Measurements from ENCODE around the gene SCPEP1. TPM values are rescaled to one million over a fixed set of nuclear protein-coding genes. Genes with fewer than 3 reads are reported as not detected.

Gene SCPEP1
- polyA plus RNA-seq, 1 of the 3 experiments (the other 2 are of a cell fraction) = 99.6 TPM

DNA sequence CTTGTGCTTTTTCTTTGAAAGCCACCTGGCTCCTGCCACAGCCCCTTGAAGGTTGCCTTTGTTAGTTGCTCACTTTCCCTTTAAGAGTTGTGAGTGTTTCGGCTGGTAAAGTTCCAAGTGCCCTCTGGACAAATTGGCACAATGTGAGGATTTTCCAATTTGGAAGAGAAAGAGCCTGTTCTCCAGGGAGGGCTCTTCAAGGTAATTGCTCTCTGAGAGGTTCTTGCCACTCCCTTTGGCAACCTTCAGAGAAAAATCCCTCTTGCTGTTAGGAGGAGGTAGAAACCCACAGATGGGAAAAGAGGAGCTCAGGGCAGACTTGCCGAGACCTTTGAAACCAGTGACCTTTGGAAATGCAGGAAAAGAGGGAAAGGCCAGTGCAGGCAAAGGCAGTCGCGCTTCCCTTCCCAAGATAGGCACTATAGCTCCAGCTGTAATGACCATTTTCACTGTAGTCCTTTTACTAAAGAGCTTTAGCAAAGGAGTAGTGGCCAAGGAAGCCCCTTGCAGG lies 58.1 kb downstream of the SCPEP1 start:
- Histone ChIP-seq H4K20me1 (ENCODE audit: insufficient read depth) (no peaks in the 10 kb centered on the region), H2AFZ (ENCODE audit: low read depth) (no peak overlapping the region), H3K9me3 (no peaks in the 10 kb centered on the region), H3F3A (replicated peaks; ENCODE audit: insufficient read depth) (no peaks in the 10 kb centered on the region), H3K27me3 (ENCODE audit: insufficient read depth) (peaks cover 5% of the 10 kb centered on the region), H3K4me2 (no peak overlapping the region), H3K9ac (no peak overlapping the region), H3K36me3 (replicated peaks in 1 of 2; ENCODE audit: control insufficient read depth in 1 of 2, insufficient read depth in 2 of 2, low read length in 1 of 2) (no peaks in the 10 kb centered on the region), H3K79me2 (ENCODE audit: insufficient read depth) (no peaks in the 10 kb centered on the region), H3K27ac (ENCODE audit: low read depth in 2 of 2, low read length in 1 of 2) (no peak overlapping the region), H3K9me2 (no peaks in the 10 kb centered on the region), H3K4me1 (ENCODE audit: control insufficient read depth in 1 of 2, insufficient read depth in 2 of 2, low read depth in 1 of 2, low read length in 1 of 2) (no peaks in the 10 kb centered on the region), H3K4me3 (ENCODE audit: low read depth in 2 of 2, low read length in 1 of 2) (no peak overlapping the region)
- ChIA-PET CTCF (interaction anchor here (1.4 to 2.6 kb wide), 3 partner anchors 9 to 71 kb away, joined by 4 to 9 read pairs (median 7); no protein-coding TSS in a partner anchor), POLR2A (no interaction called here)
- 59% methylated on average over 4 of the region's 4 CpGs for WGBS (ENCODE audit: low lambda C conversion rate)
- no peak for DNase-seq
- TF ChIP-seq RFX5 (IDR thresholded peaks at IDR 0.05; ENCODE audit: low read length) (no peak), SMC3 (IDR thresholded peaks at IDR 0.05; ENCODE audit: low read depth, low read length) (no peak), SIN3A (IDR thresholded peaks at IDR 0.05; ENCODE audit: borderline replicate concordance, low read depth, low read length) (no peak), NRF1 (IDR thresholded peaks at IDR 0.05; ENCODE audit: low read depth, low read length) (no peak), TCF12 (IDR thresholded peaks at IDR 0.05) (no peak), ELF1 (IDR thresholded peaks at IDR 0.05) (no peak), GABPA (IDR thresholded peaks at IDR 0.05; ENCODE audit: low read depth) (no peak), GATA2 (CRISPR knock-in tag; IDR thresholded peaks at IDR 0.05) (no peak), FOXJ3 (CRISPR knock-in tag; IDR thresholded peaks at IDR 0.05) (no peak), NFIC (IDR thresholded peaks at IDR 0.05; ENCODE audit: borderline replicate concordance) (no peak), RCOR1 (IDR thresholded peaks at IDR 0.05; ENCODE audit: low read length) (no peak), TEAD4 (IDR thresholded peaks at IDR 0.05; ENCODE audit: borderline replicate concordance, insufficient read depth) (no peak), TAF1 (IDR thresholded peaks at IDR 0.05; ENCODE audit: borderline replicate concordance, low read depth, low read length) (no peak), MXI1 (IDR thresholded peaks at IDR 0.05; ENCODE audit: low read depth, low read length) (no peak), EZH2phosphoT487 (IDR thresholded peaks at IDR 0.05; ENCODE audit: borderline replicate concordance, low read depth) (no peak)
- TF ChIP-seq, protein P1, sequence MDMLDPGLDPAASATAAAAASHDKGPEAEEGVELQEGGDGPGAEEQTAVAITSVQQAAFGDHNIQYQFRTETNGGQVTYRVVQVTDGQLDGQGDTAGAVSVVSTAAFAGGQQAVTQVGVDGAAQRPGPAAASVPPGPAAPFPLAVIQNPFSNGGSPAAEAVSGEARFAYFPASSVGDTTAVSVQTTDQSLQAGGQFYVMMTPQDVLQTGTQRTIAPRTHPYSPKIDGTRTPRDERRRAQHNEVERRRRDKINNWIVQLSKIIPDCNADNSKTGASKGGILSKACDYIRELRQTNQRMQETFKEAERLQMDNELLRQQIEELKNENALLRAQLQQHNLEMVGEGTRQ (IDR thresholded peaks at IDR 0.05; ENCODE audit: borderline replicate concordance, low read depth, low read length) = no peak
- TF ChIP-seq, protein P2, sequence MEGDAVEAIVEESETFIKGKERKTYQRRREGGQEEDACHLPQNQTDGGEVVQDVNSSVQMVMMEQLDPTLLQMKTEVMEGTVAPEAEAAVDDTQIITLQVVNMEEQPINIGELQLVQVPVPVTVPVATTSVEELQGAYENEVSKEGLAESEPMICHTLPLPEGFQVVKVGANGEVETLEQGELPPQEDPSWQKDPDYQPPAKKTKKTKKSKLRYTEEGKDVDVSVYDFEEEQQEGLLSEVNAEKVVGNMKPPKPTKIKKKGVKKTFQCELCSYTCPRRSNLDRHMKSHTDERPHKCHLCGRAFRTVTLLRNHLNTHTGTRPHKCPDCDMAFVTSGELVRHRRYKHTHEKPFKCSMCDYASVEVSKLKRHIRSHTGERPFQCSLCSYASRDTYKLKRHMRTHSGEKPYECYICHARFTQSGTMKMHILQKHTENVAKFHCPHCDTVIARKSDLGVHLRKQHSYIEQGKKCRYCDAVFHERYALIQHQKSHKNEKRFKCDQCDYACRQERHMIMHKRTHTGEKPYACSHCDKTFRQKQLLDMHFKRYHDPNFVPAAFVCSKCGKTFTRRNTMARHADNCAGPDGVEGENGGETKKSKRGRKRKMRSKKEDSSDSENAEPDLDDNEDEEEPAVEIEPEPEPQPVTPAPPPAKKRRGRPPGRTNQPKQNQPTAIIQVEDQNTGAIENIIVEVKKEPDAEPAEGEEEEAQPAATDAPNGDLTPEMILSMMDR (IDR thresholded peaks at IDR 0.05) = no peak
- TF ChIP-seq, protein P3, sequence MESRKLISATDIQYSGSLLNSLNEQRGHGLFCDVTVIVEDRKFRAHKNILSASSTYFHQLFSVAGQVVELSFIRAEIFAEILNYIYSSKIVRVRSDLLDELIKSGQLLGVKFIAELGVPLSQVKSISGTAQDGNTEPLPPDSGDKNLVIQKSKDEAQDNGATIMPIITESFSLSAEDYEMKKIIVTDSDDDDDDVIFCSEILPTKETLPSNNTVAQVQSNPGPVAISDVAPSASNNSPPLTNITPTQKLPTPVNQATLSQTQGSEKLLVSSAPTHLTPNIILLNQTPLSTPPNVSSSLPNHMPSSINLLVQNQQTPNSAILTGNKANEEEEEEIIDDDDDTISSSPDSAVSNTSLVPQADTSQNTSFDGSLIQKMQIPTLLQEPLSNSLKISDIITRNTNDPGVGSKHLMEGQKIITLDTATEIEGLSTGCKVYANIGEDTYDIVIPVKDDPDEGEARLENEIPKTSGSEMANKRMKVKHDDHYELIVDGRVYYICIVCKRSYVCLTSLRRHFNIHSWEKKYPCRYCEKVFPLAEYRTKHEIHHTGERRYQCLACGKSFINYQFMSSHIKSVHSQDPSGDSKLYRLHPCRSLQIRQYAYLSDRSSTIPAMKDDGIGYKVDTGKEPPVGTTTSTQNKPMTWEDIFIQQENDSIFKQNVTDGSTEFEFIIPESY (IDR thresholded peaks at IDR 0.05; ENCODE audit: borderline replicate concordance, low read depth) = no peak
- TF ChIP-seq, protein P4, sequence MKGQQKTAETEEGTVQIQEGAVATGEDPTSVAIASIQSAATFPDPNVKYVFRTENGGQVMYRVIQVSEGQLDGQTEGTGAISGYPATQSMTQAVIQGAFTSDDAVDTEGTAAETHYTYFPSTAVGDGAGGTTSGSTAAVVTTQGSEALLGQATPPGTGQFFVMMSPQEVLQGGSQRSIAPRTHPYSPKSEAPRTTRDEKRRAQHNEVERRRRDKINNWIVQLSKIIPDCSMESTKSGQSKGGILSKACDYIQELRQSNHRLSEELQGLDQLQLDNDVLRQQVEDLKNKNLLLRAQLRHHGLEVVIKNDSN (IDR thresholded peaks at IDR 0.05; ENCODE audit: borderline replicate concordance, low read depth) = no peak
